ENCODE data around the gene NFXL1.

NFXL1 gene

DNA sequence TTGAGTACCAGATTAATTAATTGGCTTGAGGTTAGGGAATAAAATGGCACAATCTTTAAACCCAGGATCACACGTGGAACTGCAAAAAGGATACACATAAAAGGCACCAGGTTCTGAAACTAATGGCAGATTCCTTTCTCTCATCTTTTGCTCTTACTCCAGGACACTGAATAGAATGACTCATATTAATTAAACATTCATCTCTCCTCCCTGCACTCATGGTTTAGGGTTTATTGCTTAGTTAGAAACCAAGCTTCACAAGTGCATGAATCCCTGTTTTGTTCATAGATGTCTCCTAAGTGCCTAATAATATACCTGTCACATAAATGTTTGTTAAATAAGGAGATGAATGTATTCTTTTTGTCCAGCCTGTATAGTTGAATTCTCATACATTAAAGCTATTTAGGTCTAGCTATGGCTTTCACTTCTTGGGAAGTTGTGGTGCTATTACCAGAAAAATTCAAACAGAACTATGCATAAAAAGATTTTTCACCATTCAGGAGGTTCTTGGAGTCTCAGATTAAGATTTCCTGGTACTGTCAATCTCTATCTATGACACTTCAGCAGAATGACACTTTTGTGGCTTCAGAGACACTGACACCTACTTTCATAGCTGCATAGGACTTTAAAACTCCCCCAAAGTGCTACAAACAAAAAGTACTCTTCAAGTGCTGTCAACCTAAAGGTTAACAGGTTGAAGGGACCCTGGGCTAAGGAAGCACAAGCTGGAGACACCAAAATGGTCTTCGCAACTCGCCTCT lies 83.9 kb downstream of the NFXL1 start:
- no peak for DNase-seq

DNA sequence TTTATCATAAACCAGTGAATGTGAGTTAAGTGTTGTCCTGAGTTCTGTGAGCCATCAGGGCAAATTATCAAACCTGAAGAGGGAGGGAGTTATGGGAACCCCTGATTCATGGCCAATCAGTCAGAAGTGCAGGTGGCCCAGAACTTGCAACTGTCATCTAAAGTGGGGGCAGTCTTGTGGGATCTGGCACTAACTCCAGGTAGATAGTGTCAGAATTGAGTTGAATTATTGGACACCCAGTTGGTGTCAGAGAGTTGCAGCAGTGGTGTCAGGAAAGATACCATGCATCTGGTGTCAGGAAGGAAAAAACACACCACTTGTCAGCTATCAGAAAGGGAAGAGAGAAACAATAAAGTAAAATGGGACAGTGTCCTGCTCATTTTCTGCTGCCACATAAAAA lies 84.9 kb downstream of the NFXL1 start:
- DNase-seq = no peak

DNA sequence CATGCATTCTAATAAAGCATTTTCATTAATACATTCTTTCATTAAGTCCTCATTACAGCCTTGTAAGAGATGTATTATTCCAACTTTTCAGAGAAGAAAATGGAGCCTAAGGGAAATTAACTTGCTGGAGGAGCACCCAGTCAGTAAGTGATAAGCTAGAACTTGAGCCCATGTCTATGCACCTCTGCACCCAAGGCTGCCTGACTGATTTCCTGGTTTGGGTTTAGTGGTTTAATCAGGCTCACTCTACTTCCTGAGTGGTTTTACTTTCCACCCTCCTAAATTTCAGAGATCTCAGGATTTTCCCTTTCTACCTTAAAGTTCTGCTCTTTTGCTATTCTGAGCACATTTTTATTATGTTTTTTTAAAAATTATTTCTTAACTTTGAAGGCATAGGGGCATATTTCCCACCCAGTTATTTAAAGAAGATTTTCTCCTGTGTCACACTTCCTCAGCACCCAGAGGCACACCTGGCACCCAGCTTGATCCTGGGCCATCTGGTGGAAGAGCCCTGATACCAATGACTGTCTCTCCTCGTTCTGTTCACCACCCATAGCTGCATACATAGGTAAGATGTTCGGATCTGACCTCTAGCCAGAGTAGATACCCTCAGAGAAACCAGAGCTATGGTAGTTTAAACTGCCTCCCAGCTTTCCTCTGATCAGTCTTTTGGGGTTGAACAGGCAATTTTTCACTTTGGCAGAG lies 86.9 kb downstream of the NFXL1 start:
- DNase-seq = no peak

DNA sequence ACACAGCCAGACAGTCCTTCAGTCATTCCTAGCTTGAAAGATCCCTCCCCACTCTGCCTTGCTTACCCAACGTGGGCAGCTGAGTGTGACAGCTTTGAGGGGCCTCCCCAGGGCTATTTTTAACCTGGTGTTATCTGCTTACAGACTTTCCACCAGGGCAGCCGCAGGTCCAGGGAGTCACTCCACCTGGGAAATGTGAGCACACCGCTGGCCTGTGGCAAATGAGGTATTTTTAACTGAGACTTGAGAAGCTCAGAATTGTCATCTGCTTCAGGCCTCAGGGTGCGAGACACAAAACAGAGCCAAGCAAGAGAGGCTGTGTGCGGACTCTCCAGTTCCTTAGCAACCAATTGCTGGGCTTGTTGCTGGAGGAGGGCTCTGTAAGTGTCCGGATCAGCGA lies 89.5 kb downstream of the NFXL1 start:
- no peak for DNase-seq

DNA sequence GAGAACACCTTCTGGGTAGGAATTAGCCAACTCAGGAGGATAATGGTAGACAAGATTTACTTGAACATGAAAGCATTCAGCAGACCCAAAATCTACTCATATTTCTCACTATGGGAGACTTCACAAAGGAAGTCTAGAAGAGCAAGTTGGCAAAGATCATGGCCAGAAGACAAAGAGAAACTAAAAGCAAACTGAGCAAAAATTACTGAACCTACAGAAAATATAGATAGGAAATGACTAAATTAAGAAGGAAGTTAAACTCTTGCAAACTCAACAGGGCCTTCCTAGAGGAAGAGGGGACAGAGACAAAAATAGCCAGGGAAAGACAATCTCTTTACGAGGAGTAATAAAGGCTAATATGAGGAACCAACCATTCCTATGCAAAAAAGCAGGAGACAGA lies 95.2 kb downstream of the NFXL1 start:
- no peak for DNase-seq

DNA sequence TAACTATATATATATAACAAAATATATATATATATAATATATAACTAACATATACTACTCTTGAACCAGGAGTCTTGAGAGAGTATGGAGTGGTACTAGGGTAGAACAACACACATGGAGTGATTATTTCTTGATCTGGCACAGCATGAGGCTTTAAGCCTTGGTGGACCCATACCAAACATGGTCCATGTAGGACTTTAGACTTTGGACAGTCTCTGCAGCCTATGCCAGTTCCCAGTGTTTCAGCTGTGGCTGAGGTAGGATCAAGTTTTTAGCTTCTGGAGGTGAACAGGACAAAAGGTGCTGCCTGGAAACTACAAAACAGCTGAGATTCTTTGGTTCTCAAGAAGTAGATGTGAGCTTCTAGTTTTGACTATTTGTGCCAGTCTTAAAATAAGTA lies 97.1 kb downstream of the NFXL1 start:
- DNase-seq = no peak

DNA sequence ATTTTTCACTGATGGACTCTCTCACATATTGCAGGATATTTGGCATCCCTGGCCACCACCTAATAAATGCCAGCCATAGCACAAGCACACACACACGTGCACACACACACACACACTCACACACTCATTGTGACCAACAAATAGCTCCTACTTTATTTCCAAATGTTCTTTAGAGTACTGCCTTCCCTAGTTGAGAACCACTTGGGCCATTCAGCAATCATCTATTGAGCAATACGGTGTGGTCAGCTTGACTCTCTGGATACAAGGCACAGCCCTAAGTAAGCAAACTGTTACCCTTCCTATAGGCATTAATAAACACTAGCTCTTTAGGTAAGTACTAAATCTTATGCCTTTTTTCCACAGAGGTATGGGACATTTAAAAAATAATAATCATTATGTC lies 97.6 kb downstream of the NFXL1 start:
- no peak for DNase-seq

DNA sequence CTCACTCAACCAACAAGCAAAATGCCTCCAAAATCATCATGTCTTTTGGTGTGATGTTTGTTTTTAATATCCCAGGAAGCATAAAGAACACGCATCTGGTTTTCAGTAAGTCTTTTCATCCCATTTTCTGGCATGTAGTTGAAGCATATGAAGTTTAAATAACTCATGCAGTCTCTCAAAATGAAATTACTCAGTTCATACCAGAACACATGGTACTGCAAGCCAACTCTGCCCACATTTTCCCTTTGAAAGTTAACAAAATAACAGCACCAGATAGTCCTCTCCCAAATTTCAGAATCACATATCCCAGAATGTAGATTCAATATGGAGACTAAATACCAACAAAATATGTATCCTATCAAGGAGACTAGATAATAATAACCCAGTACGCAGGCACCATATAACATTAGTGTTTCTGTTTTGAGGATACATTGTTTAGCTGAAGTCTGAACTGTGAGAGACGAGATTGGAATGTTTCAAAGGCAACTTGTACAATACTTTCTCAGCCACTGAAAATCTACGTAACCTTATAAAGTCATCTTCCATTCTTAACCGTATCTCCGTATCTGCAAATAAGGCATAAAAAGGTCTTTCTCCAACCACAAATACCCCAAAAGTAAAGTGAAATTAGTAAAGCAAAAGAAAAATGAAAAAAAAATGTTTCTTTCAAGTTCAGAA lies 99.6 kb downstream of the NFXL1 start:
- no peak for DNase-seq

DNA sequence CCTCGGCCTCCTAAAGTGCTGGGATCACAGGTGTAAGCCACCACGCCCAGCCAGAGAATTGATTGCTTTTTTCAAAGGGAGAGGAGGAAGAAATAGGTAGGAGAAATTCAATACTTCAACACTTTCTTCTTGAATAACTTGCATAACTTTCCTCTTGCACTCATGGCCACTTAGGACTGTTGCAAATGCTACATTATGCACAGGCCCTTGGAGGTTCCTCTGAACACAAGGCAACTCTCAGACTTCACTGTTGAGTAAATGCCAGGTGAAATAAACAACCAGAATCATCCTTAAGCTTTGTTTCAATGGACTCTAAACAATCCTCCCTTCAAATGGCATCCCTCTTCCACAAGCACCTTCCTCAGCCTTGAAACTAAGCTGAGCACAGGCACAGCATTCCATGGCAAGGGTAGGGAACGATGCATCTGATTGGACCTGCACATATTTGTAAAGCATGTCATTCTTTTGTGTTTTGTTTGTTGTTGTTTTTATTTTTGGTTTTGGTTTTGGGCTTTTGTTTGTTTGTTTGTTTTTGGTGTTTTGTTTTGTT lies 104.7 kb downstream of the NFXL1 start:
- no peak for DNase-seq

DNA sequence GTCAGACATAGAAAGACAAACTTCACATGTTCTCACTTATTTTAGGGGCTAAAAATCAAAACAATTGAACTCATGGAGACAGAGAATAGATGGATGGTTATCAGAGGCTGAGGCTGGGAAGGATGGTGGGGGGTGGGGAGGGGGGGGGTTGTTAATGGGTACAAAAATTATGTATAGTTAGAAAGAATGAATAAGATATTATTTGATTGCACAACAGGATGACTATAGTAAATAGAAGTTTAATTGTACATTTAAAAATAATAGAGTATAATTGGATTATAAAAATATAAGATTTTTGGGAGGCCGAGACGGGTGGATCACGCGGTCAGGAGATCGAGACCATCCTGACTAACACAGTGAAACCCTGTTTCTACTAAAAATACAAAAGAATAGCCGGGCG lies 109.8 kb downstream of the NFXL1 start:
- DNase-seq = no peak

DNA sequence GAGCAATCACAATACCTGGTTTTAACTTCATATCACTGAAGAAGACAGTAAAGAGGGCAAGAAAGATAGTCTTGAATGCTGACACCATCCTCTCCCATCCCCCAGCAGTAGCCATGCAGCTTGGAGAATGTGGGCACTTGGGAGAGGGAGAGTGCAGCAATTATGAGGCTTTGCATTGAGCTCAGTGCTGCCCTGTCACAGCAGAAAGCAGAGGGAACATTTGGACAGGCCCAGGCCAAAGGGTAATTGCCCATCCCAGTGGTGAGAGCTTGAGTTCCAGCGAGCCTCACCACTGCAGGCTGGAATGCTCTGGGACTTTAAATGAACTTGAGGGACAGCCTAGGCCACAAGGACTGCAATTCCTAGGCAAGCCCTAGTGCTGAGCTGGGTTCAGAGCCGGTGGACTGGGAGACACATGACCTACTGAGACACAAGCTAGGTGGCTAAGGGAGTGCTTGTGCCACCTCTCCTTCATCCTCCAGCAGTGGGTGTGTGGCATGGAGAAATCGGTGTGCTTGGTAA lies 112.8 kb downstream of the NFXL1 start:
- no peak for DNase-seq

DNA sequence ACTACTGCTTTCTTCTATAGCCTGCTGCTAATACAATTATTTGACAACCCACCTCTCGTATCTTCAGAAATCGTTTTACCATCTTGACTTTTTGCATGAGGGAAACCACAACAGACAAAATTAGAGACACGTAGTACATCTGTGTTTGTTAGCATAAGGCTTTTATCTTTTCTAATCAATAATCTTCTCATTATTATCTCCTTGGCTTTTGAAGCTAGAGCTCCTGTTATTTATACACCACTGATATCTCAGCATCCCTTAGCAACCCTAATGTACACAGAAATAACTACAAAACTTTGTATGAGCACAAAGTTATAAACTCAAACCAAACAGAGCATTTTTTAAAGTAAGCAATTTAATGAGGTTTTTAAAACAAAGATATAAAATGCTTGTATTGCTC lies 116.2 kb downstream of the NFXL1 start:
- DNase-seq = no peak

Measured in activated CD4-positive, alpha-beta T cell treated with anti-CD3 and anti-CD28 coated beads for 1 hour (primary cell).